GM18507 (cell line): ENCODE results near the gene MYLK.
A peak's percentile ranks its signal among the peaks of the same experiment; 100 is the strongest.
"Not testable (repeated sequence)": the region's sequence is repeated elsewhere in the genome, so short reads cannot be mapped to it uniquely, and the experiment has no call there.

Experiments used
- DNase-seq: peaks from one replicate; pipeline ENCODE4 v3.0.0; 2011; ENCODE audit warnings: low read depth; ENCODE audit not compliant: insufficient read length; ENCODE audit errors: extremely low spot score
- FAIRE-seq: peaks from 2 replicates; lab custom pipeline; 2011; peaks lifted over from hg19 to GRCh38; lab: Jason Lieb, UNC

Gene MYLK

GRCh38 chr3:123735456-123735855 lies 148.7 kb downstream of the MYLK start:
- no peak for DNase-seq
- FAIRE-seq: no peak

- FAIRE-seq: no peak
Observed at GRCh38 chr3:123734527-123734902, 149.6 kb downstream of the MYLK start.

GRCh38 chr3:123733805-123734526 lies 150.2 kb downstream of the MYLK start:
- DNase-seq (no peak), FAIRE-seq (no peak)

More at GRCh38 chr3:123734527-123734902, 149.6 kb downstream of the MYLK start:
- DNase-seq: no peak

GRCh38 chr3:123733341-123733740 lies 150.8 kb downstream of the MYLK start:
- DNase-seq (no peak), FAIRE-seq (no peak)

GRCh38 chr3:123732447-123732846 lies 151.7 kb downstream of the MYLK start:
- no peak for FAIRE-seq
- DNase-seq: no peak

GRCh38 chr3:123730829-123731228 lies 153.3 kb downstream of the MYLK start:
- DNase-seq: no peak

GRCh38 chr3:123728991-123729390 lies 155.1 kb downstream of the MYLK start:
- no peak for DNase-seq
- no peak for FAIRE-seq

More at GRCh38 chr3:123730829-123731228, 153.3 kb downstream of the MYLK start:
- no peak for FAIRE-seq

- FAIRE-seq (no peak), DNase-seq (no peak)
Observed at GRCh38 chr3:123728014-123728413, 156.1 kb downstream of the MYLK start.

- no peak for FAIRE-seq
Observed at GRCh38 chr3:123725652-123726400, 158.3 kb downstream of the MYLK start.

GRCh38 chr3:123724306-123724705 lies 159.8 kb downstream of the MYLK start:
- DNase-seq: no peak
- no peak for FAIRE-seq

More at GRCh38 chr3:123725652-123726400, 158.3 kb downstream of the MYLK start:
- DNase-seq: no peak

GRCh38 chr3:123723522-123724168 lies 160.5 kb downstream of the MYLK start:
- FAIRE-seq (peak; percentile 83), DNase-seq (peak; percentile 37)

GRCh38 chr3:123723070-123723469 lies 161.1 kb downstream of the MYLK start:
- no peak for DNase-seq
- FAIRE-seq: no peak

GRCh38 chr3:123722456-123722855 lies 161.7 kb downstream of the MYLK start:
- no peak for FAIRE-seq

GRCh38 chr3:123722021-123722420 lies 162.1 kb downstream of the MYLK start:
- DNase-seq: no peak
- FAIRE-seq: no peak

More at GRCh38 chr3:123722456-123722855, 161.7 kb downstream of the MYLK start:
- DNase-seq: no peak

GRCh38 chr3:123721095-123721689 lies 162.9 kb downstream of the MYLK start:
- DNase-seq, FAIRE-seq: not testable (repeated sequence)

GRCh38 chr3:123720638-123721037 lies 163.5 kb downstream of the MYLK start:
- FAIRE-seq (no peak), DNase-seq (no peak)

GRCh38 chr3:123719862-123720453 lies 164.2 kb downstream of the MYLK start:
- DNase-seq (no peak), FAIRE-seq (no peak)

GRCh38 chr3:123719061-123719756 lies 164.9 kb downstream of the MYLK start:
- peak; percentile 84 for FAIRE-seq
- not testable (repeated sequence) for DNase-seq

GRCh38 chr3:123718108-123718507 lies 166.0 kb downstream of the MYLK start:
- FAIRE-seq (no peak), DNase-seq (no peak)
